Astrocyte (in vitro differentiated cells and primary cell): ENCODE data around the gene DUSP16. TPM values are rescaled to one million over a fixed set of nuclear protein-coding genes. Genes with fewer than 3 reads are reported as not detected.
A peak's percentile ranks its signal among the peaks of the same experiment; 100 is the strongest.

ENCODE experiments used
- DNase-seq: peaks from one replicate; pipeline ENCODE4 v3.0.0-alpha.2; 2010; ENCODE audit warnings: low read depth
- FAIRE-seq: peaks from 2 replicates; lab custom pipeline; 2011; peaks lifted over from hg19 to GRCh38; lab: Jason Lieb, UNC
- H2AFZ ChIP-seq: 2 replicates; pipeline ENCODE4 v1.6.0; 2012; ENCODE audit warnings: low read depth, low read length, inconsistent platforms
- H3K27ac ChIP-seq: 2 replicates; pipeline ENCODE4 v1.5.1; 2011; ENCODE audit warnings: low read depth, low read length, inconsistent platforms
- H3K27me3 ChIP-seq: 2 replicates; pipeline ENCODE4 v1.6.0; 2011; ENCODE audit warnings: low read length, inconsistent platforms; ENCODE audit not compliant: insufficient read depth
- H3K36me3 ChIP-seq: 2 replicates; pipeline ENCODE4 v1.5.1; 2011; ENCODE audit warnings: low read length, inconsistent platforms; ENCODE audit not compliant: insufficient read depth
- H3K4me1 ChIP-seq: 2 replicates; pipeline ENCODE4 v1.5.1; 2011; ENCODE audit warnings: low read length, inconsistent platforms; ENCODE audit not compliant: insufficient read depth
- H3K4me2 ChIP-seq: 2 replicates; pipeline ENCODE4 v1.6.0; 2012; ENCODE audit warnings: low read length, inconsistent platforms
- H3K4me3 ChIP-seq: 2 replicates; pipeline ENCODE4 v1.5.1; 2011; ENCODE audit warnings: low read depth, mild to moderate bottlenecking, low read length, inconsistent platforms; ENCODE audit not compliant: insufficient read depth
- H3K79me2 ChIP-seq: 2 replicates; pipeline ENCODE4 v1.6.0; 2012; ENCODE audit warnings: mild to moderate bottlenecking, low read length, inconsistent platforms; ENCODE audit not compliant: insufficient read depth
- H3K9ac ChIP-seq: 2 replicates; pipeline ENCODE4 v1.6.0; 2012; ENCODE audit warnings: mild to moderate bottlenecking, low read length, inconsistent platforms
- H3K9me3 ChIP-seq: 2 replicates; pipeline ENCODE4 v1.5.1; 2012; ENCODE audit warnings: low read depth, mild to moderate bottlenecking, low read length, inconsistent platforms; ENCODE audit not compliant: insufficient read depth
- H4K20me1 ChIP-seq: 2 replicates; pipeline ENCODE4 v1.6.0; 2012; ENCODE audit warnings: low read length, inconsistent platforms; ENCODE audit not compliant: insufficient read depth
- H3K27ac Mint-ChIP-seq: one replicate; pipeline ENCODE4 v1.8.0; 2021; ENCODE audit warnings: mild to moderate bottlenecking, mixed read lengths; ENCODE audit not compliant: unreplicated experiment
- H3K27me3 Mint-ChIP-seq: one replicate; pipeline ENCODE4 v1.8.0; 2021; ENCODE audit warnings: low read depth, mixed read lengths; ENCODE audit not compliant: unreplicated experiment
- H3K36me3 Mint-ChIP-seq: one replicate; pipeline ENCODE4 v1.8.0; 2021; ENCODE audit warnings: low read depth, mixed read lengths; ENCODE audit not compliant: unreplicated experiment
- H3K4me1 Mint-ChIP-seq: one replicate; pipeline ENCODE4 v1.8.0; 2021; ENCODE audit warnings: low read depth, mixed read lengths; ENCODE audit not compliant: unreplicated experiment
- H3K4me3 Mint-ChIP-seq: one replicate; pipeline ENCODE4 v1.8.0; 2021; ENCODE audit warnings: mild to moderate bottlenecking, moderate library complexity, mixed read lengths; ENCODE audit not compliant: unreplicated experiment
- H3K9me3 Mint-ChIP-seq: one replicate; pipeline ENCODE4 v1.8.0; 2021; ENCODE audit warnings: mild to moderate bottlenecking, mixed read lengths; ENCODE audit not compliant: unreplicated experiment
- EZH2 ChIP-seq: IDR thresholded peaks from 2 replicates; pipeline ENCODE4 v1.6.1; 2012; ENCODE audit warnings: mild to moderate bottlenecking, low read length, inconsistent platforms; ENCODE audit not compliant: insufficient read depth
- total RNA-seq: library from RNA; stranded (reverse); gene quantifications from 2 replicates; pipeline ENCODE4 v1.2.1, GENCODE V29; 2021
- TF ChIP-seq, protein P1 (sequence below): IDR thresholded peaks from 2 replicates; pipeline ENCODE4 v1.5.1; 2011; ENCODE audit warnings: low read depth, mild to moderate bottlenecking, inconsistent platforms, low read length, moderate library complexity; ENCODE audit not compliant: insufficient read depth

DUSP16 gene
- total RNA-seq, 1 donor from 2014 or later = 24.2 TPM

DNA sequence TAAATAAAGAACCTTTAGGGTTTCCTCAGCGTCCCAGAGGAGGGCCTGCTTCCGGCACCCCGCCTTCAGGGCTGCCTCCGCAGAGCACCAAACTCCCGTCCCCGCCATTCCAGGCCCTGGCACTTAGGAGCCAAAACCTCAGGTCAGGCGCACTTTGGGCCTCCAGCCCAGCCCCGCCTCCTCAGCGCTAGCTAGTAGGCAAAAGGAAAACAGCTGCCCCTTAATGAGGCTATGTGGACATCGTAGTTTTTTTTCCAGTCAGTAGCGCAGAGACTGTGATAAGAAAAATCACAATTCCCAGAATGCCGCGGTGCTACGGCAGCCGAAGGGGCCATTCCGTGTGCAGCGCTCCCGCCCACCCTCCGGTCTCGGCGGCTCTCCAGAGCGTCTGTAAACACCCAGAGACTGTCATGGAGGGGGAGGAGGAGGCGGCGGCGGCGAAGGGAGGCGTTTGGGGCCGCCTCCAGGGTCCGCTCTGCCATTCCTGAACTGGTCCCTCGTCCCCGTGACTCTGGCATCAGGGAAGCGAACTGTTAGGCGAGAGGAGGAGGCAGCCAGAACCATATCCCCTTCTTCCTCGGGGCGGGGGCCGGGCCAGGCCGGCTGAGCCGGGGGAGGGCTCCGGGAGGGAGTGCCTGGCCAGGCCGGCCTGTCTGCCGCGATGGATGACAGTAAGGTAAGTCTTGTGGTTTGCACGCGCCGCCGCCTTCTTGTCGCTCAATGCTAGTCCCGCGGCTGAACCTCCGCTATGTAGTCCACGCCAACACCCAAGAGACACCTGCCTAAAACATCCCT is 49.0 kb upstream of the DUSP16 start, which contains the start of gene CREBL2:
Gene CREBL2 (plus strand): TSS at position 365 of the 795 bp plus-strand sequence. CDS start 297 bp downstream, at position 662.
- peak within 1 kb of the TSS; percentile 96 for H3K4me2 ChIP-seq
- H3K4me3 ChIP-seq = peak within 1 kb of the TSS; percentile 77
- Mint-ChIP-seq H3K4me3 (peak within 1 kb of the TSS; percentile 94), H3K36me3 (no peaks in the 10 kb centered on the region), H3K27me3 (no peaks in the 10 kb centered on the region), H3K4me1 (peaks cover 16% of the 10 kb centered on the region), H3K27ac (peak within 1 kb of the TSS; percentile 96), H3K9me3 (no peaks in the 10 kb centered on the region)
- H3K9ac ChIP-seq = peak within 1 kb of the TSS; percentile 91
- H3K27me3 ChIP-seq = no peaks in the 10 kb centered on the region
- H3K4me1 ChIP-seq = peaks cover 9% of the 10 kb centered on the region
- no peaks in the 10 kb centered on the region for H3K36me3 ChIP-seq
- H3K27ac ChIP-seq = peak within 1 kb of the TSS; percentile 95
- H4K20me1 ChIP-seq = no peaks in the 10 kb centered on the region
- H3K9me3 ChIP-seq = no peaks in the 10 kb centered on the region
- peaks cover 25% of the 10 kb centered on the region for H3K79me2 ChIP-seq
- no peak for TF ChIP-seq EZH2
- TF ChIP-seq, protein P1, sequence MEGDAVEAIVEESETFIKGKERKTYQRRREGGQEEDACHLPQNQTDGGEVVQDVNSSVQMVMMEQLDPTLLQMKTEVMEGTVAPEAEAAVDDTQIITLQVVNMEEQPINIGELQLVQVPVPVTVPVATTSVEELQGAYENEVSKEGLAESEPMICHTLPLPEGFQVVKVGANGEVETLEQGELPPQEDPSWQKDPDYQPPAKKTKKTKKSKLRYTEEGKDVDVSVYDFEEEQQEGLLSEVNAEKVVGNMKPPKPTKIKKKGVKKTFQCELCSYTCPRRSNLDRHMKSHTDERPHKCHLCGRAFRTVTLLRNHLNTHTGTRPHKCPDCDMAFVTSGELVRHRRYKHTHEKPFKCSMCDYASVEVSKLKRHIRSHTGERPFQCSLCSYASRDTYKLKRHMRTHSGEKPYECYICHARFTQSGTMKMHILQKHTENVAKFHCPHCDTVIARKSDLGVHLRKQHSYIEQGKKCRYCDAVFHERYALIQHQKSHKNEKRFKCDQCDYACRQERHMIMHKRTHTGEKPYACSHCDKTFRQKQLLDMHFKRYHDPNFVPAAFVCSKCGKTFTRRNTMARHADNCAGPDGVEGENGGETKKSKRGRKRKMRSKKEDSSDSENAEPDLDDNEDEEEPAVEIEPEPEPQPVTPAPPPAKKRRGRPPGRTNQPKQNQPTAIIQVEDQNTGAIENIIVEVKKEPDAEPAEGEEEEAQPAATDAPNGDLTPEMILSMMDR = no peak
- peak; percentile 93 for DNase-seq
- peak within 1 kb of the TSS; percentile 98 for H2AFZ ChIP-seq
- no peak for FAIRE-seq

DNA sequence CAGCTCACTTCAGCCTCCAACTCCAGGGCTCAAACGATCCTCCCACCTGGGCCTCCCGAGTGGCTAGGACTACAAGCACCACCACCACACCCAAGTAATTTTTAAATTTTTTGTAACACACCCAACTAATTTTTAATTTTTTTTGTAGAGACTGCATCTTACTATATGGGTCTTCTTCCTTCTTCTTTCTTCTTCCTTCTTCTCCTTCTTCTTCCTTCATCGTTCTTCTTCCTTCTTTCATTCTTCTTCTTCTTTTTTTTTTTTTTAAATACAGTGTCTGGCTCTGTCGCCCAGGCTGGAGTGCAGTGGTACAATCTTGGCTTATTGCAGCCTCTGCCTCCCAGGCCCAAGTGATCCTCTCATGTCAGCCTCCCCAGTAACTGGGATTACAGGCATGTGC is 48.0 kb upstream of the DUSP16 start:
- Mint-ChIP-seq H3K27me3 (no peaks in the 10 kb centered on the region), H3K36me3 (no peaks in the 10 kb centered on the region), H3K4me1 (peaks cover 20% of the 10 kb centered on the region), H3K9me3 (no peaks in the 10 kb centered on the region), H3K27ac (peak overlapping the region; percentile 96), H3K4me3 (peak overlapping the region; percentile 94)
- H2AFZ ChIP-seq = no peak overlapping the region
- DNase-seq = no peak
- H3K27ac ChIP-seq = peak overlapping the region; percentile 95
- no peaks in the 10 kb centered on the region for H3K9me3 ChIP-seq
- H3K4me3 ChIP-seq = no peak overlapping the region
- peaks cover 25% of the 10 kb centered on the region for H3K79me2 ChIP-seq
- H3K36me3 ChIP-seq = no peaks in the 10 kb centered on the region
- H3K27me3 ChIP-seq = no peaks in the 10 kb centered on the region
- H3K9ac ChIP-seq = peak overlapping the region; percentile 91
- peaks cover 11% of the 10 kb centered on the region for H3K4me1 ChIP-seq
- TF ChIP-seq, protein P1 = no peak
- no peak for TF ChIP-seq EZH2
- H3K4me2 ChIP-seq = peak overlapping the region; percentile 96
- H4K20me1 ChIP-seq = no peaks in the 10 kb centered on the region
- no peak for FAIRE-seq

DNA sequence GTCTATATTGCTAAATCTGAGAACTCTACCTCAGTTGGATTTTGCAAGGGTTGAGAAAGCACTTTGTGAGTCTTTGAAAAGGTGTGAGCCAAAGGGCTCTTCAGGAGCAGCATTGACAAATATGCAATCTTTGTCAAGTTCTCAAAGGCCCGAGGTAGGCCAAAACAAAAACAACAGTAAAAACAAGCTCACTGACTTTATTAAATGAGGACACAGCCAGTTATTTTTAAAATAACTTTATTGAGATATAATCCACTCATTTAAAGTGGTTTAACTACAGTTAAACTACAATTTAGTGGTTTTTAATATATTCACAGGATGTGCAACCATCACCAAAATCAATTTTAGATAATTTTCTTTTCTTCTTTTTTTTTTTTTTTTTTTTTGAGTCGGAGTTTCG is 47.0 kb upstream of the DUSP16 start:
- H3K4me1 ChIP-seq = peaks cover 11% of the 10 kb centered on the region
- no peak for FAIRE-seq
- H3K36me3 ChIP-seq = no peaks in the 10 kb centered on the region
- H3K4me3 Mint-ChIP-seq = no peak overlapping the region
- H3K4me3 ChIP-seq = no peak overlapping the region
- no peaks in the 10 kb centered on the region for H3K36me3 Mint-ChIP-seq
- H3K27ac Mint-ChIP-seq = no peak overlapping the region
- no peaks in the 10 kb centered on the region for H3K9me3 ChIP-seq
- no peaks in the 10 kb centered on the region for H3K27me3 ChIP-seq
- no peak overlapping the region for H3K27ac ChIP-seq
- H3K27me3 Mint-ChIP-seq = no peaks in the 10 kb centered on the region
- DNase-seq = no peak
- no peak overlapping the region for H3K4me2 ChIP-seq
- H4K20me1 ChIP-seq = no peaks in the 10 kb centered on the region
- no peaks in the 10 kb centered on the region for H3K9me3 Mint-ChIP-seq
- H3K4me1 Mint-ChIP-seq = peaks cover 20% of the 10 kb centered on the region
- TF ChIP-seq, protein P1 = no peak
- no peak for TF ChIP-seq EZH2
- H2AFZ ChIP-seq = no peak overlapping the region
- H3K9ac ChIP-seq = no peak overlapping the region
- peaks cover 16% of the 10 kb centered on the region for H3K79me2 ChIP-seq
